HG03442 (cell line): Measurements from ENCODE around the gene SLC18B1.

ENCODE experiments used
- ATAC-seq: cut with Tn5 transposase; IDR thresholded peaks from one replicate; pipeline ENCODE4 v1.9.1; 2021; ENCODE audit warnings: mild to moderate bottlenecking, moderate library complexity; ENCODE audit not compliant: unreplicated experiment

Gene SLC18B1

DNA sequence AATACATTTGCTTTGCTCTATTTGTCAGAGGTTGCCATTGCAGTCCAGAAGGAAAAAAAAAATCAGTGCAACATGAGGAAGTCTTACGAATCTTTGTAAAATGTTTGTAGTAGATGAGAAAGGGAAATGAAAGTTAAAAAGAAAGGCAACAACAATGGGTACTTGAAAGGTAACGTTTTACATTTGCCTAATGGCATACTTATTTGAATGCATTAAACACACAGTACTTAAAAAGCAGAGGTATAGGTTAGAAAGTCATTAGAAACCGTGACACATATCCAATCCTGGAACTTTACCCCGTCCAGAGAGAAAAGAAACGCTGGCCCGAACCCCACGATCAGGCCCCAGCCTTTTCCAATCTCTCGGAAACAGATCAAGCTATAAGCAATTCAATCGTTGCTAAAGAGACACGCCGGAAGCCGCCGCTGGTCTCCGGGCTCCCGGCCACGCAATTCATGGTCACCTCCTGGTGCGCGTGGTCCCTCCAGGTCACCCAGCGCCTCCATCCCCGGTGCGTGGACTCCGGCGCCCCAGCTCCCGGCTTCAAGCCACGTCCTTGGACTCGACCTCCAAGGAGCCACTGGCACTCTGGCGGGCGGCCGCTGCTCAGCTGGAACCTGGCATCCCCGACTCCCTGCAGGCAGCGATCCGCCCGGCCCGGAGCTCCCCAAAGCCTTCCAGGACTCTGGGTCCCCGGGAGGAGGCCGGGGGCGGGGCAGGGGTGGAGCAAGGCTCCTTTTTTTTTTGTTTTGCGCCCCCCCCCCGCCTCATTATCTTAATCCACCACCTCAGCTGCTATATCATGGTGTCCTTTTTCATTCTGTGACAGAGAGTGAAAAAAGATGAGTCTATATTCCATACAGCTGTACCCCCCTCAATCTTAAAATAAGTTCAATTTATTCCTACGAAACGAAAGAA, at the start of gene SLC18B1:
SLC18B1 (minus strand) TSS at position 687 of the 918 bp plus-strand sequence; CDS start at position 506, 181 bp downstream.
- peak; percentile 50 for ATAC-seq

DNA sequence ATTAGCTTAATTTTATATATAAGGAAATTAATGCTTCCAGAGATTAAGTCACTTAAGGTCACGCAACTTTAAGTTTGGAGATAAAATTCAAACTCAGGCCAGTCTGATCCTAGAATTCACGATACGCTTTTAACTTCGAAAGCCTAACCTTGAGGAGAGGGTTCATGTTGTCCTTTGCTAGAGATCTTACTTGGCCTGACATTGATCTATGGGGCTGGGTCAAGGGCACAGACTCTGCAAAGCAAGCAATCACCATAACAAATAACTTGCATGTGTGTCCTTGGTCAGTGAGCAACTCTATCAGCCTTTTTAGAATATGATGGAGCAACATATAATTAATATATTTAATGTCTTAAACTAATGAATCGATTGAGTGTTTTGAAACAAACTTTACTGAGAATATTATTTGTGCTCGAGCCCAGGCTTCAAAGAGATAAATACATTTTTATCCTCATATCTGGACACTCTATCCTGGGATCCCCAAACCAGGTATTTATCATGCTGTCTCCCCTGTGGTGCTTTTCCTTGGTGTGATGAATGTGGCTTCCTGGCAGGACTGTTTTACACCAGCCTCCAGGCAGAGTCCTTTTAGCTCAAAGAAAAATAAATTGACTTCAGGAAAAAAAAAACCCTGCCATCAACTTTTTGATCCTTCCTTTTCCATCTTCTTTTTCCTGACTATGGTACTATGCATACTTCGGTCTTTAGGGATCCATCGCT, 45.0 kb upstream of the SLC18B1 start:
- no peak for ATAC-seq

DNA sequence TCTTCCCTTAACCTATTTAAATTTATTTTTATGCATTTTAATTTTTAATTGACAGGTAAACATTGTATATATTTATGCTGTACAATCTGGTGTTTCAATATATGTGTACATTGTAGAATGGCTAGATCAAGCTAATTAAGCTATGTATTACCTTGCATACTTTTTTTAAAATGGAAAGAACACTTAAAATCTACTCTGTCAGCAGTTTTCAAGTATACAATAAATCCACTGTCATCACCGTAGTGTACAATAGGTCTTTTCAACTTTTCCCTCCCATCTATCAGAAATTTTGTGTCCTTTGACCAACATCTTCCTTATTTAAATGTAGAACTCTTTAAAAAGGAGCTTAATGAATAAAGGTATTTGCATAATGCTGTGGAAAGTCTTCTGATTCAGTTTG, 43.5 kb upstream of the SLC18B1 start:
- ATAC-seq: no peak

DNA sequence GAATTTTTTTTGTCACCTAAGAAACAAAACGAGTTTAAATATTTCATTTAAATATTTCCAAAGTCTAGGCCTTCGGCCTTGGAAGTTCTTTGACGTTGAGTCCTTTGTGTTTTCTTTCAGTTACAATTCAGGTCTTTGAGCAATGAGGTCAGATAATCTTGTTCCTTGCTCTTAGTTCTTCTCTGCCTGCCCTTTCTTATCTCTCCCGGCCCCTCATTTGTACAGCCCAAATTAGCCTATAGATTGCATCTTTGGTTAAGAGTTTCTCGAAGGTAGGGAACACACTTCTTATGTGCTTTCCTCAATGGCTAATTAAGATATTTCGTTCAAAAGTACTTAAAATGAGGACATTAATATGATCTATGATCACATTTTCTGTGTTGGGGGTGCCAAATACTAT, 34.5 kb upstream of the SLC18B1 start:
- ATAC-seq: no peak

DNA sequence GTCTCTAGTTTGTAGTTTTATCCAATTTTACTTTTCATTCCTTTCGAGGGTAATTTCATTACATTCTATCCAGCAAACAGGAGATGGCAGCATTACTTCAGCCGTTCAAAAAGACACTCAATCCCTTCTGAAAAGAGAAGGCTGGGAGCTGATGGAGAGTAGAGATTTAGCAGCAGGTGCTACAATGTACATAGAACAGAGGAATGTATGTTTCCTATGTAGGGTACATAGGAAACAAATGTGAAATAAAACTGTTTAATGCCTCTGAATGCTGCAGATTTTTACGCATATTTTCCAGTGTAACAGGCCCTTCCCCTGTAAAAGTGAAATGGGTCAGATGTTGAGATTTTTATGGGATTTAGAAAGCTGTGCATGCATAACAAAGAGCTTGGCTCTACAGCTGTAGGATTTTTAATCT, 31.9 kb upstream of the SLC18B1 start:
- ATAC-seq: no peak

DNA sequence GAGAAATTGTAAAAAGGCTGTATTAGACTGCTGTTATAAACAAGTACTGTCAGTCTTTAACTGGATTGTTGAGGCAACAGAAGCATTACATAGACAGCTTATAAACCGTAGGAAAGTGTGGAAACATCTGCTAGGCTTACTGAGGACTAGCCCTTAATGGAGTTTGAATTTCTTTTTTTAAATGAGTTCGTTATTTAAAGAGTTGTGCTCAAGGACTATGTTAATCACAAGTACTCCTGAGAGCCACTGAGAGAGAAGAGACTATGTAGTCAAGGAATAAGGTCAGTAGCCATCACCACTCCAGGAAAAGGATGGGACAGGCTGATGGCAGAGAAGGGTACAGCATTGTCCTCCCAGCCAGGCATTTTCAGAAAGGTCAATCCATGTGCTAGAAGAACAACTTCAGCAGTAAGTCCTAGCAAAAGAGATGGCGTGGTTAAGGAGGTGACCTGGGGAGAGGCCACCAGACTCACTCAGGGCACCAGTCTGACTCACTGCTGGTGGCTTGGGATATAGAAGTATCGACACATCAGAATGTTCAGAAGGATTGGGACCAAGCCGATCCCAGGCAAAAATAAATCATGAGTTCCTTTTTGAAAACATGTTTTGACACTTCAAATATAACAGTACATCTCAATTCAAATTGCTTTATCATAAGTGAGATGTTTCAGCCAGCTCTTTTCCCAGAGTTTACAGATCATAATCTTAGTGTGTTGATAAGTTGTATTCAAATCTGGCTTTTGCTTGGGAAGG, 22.4 kb upstream of the SLC18B1 start:
- no peak for ATAC-seq

DNA sequence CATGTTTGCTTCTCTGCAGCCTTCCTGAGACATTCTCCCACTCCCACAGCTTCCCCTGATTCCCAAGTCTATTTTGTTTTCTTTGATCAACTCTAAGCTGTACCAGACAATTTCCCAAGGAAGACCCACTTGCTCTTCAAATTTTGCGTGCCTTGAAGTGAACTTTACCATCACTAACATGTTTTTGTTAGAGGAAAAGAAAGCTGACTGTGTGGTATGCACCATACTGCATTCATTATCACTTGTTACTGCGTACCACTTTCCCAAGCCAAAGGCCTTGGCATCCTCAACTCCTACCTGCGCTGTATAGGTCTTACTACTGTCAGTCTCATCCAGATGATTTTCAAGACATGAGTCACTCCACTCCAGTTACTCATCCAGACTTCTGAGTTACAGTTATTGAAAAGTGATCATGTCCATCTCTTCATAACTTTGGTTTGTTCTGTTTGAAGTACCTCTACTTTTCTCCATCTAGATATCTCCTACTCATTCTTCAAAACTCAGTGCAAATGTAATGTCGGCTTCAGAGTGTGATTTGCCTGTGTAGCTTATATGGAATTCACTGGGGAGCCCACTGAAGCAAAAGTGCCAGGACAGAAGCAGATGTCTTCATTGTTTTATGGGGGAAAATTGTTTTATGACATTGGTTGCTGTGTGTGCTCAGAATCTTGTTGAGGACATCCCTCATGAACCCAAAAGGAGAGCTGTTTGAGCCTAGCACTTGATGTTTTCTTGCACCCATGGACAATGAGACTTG, 21.1 kb upstream of the SLC18B1 start:
- ATAC-seq: no peak

DNA sequence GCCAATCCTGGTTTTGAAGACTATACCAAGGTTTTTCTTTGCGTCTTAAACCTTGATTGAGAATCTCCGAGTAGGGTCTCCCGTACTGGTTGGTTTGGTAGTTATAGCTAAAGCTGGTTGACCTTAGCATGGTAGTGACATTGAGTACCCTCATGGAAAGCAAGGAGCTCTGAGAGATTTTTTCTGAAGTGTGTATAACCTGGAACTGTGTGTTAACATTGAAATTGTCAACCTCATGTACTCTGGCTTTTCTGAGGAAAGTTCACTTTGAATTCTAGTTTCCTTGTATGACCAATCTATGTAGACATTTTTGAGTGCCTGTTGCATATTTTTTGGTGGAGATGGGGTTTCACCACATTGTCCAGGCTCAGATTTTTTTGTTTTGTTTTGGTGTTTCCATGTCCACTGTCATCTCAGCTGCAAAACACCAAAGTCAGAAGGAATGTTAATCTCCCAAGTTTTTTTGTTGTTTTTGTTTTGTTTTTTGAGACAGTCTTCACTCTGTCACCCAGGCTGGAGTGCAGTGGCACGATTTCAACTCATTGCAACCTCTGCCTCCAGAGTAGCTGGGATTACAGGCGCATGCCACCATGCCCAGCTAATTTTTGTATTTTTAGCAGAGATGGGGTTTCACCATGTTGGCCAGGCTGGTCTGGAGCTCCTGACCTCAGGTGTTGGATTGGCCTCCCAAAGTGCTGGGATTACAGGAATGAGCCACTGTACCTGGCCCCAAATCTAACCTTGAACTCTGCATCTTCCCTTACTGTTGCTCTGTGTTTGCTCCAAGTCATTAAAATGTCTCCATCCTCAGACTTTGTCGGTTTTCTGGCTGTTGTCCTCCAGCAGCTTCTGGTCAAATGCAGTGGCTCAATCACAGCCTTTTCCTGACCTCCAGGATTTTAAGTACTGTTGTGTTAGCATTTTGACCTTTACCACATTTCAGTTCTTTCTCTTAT, 20.2 kb upstream of the SLC18B1 start:
- no peak for ATAC-seq

DNA sequence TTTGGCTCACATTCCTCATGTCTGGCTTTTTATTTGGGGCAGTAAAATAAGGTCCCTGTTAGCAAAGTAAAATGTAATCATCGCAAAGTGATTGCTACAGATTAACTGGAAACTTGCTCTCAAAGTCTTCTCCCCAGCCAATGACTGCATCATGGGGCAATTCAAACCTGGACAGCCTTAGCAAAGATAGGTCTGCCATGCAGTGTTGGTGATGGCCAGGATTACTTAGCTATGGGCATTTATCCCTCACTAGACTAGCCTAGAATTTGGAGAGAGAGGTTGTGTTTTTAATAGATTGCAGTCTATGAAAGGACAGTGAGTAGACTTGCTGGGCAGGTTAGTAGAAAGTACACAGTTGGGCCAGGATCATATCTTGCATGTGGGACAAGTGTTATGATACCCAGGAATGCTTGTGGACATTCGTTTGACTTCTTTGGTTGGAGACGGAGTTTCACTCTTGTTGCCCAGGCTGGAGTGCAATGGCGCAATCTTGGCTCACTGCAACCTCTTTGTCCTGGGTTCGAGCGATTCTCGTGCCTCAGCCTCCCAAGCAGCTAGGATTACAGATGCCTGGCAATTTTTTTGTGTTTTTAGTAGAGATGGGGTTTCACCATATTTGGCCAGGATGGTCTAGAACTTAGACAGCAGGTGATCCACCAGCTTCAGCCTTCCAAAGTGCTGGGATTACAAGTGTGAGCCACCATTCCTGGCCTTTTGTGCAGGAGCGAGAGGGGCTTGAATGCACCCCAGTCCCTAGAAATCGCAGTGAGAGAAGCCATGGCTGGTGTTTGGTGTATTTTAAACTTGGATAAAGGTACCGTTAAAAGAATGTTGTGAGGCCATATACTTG, 19.3 kb upstream of the SLC18B1 start:
- ATAC-seq: no peak

DNA sequence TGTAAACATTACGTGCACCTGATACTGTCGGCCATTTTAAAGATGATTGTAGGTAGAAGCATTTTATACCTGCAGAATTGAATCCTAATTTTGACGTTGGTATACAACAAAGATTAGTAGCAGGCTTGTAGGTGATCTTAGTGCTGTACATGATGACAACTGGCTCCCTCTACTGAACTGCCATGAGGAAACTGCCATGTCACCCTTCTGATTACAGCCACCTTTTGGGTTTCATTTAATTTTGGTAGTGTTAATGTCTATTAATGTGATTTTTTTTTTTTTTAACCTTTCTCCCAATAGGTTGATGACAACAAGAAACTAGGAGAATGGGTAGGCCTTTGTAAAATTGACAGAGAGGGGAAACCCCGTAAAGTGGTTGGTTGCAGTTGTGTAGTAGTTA, 18.2 kb upstream of the SLC18B1 start:
- ATAC-seq: no peak

DNA sequence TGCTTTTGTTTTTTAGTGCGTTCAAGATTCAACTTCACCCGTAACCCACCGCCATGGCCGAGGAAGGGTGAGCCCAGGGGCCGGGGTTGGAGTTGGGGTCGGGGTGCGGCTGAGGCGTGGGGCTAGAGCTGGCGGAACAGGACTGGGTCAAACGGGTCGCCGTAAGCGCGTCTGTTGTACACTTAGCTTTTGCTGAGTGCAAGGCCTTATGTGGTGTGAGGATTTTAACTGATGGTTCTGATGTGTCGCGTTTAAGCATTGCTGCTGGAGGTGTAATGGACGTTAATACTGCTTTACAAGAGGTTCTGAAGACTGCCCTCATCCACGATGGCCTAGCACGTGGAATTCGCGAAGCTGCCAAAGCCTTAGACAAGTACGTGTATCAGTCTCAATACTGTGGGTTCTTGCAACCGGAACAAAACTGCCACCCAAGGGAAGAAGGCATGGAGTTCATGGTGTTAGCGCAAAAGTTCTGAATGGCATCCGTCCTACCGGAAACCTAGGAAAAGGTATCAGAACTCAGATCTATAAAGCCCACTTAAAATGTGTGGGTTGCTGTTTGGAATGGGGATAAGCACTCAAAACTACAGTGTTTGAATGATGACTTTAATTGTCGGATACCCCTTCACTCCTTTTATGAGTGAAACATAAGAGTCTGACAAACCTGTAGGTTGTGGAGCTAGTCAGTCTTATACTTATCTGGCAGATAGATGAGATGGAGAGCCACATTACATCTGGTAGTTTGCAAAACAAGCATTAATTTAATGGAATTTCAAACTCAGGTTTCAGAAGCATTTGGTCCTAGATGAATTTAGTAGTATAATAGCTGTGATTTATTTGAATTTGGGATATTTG, 16.5 kb upstream of the SLC18B1 start:
- peak; percentile 1 for ATAC-seq

DNA sequence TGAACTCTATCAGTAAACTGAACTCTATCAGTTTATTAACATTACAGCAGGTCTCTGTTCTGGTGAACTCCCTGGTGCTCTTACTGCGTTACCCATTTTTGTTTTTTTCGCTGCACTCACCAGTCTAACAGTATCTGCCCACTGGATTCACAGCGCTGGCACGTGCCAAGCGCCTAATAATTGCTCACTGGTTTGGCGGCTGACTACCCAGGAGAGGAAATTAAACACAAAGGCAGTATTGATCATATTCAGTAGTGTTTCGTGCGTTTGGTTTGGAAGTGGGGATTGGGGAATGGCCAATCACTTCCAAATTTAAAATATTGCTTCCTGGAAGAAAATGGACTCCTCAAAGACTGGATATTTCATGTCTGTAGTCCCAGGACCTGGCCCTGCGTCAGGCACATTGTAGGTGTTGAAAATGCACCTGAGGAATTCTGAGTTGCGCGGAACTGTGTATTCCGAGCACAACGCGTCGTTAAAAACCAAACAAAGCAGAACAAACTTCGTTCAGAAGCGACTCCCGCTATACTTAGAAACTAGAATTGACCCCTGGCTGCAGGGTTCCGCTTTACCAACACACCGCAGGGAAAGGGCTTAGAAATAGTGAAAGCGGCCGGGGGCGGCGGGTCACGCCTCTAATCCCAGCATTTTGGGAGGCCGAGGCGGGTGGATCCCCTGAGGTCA, 14.9 kb upstream of the SLC18B1 start:
- peak; percentile 32 for ATAC-seq

DNA sequence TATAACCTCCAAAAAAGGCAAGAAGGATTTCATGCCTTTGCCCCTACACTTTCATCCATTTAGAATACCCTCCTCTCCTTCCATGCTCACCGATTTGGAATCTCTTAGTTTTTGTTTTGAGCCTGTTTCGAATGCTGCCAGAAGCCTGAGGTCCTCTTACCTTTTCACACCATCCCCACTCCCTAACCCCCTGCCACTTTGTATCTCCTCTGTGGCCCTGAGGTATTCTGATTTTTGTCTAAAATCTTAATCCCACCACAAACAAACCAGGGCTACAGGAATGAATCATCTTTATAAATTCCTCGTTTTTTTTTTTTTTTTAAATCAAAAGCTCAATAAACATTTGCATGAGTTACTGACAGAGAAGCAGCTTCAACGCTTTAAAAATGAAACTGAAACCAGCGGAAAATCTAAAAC, 14.3 kb upstream of the SLC18B1 start:
- peak; percentile 8 for ATAC-seq

DNA sequence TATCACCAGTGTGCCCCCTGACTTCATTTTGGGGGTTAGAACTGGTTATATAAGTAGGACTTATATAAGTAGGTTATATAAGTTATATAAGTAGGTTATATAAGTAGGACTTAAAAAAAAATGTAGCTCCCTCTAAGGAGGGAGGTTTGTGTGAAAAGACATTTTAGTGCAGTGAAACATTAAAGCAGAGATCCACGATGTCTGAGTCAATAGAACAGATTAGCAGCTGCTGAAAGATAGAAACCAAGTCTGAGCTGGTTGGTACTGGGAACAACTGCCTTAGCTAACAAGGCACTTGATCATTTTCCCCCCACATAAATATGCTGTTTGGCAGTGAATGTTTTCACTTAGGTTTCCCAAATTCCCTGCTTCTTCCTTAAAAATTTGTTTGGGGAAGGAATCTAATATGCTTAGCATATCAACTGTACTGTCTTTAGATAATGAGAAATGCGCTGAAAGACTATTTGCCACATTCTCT, 13.9 kb upstream of the SLC18B1 start:
- ATAC-seq: no peak

DNA sequence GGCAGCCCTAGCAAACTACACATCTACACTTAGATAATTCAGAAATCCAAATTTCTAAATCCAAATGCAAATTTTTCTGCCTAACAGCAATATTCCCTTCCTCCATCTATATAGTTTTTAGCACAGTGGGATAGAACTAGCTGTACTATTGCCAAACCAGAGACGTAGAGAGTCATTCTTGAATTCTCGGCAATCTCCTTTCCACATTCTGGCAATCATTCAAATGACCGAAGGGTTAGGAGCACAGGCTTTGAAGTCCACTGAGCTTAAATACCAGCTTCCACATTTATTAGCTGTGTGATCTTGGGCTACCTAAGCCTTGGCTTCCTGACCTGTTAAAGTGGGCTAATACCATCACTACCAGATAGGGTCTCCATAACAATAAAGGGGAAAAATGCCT, 12.8 kb upstream of the SLC18B1 start:
- ATAC-seq: no peak

DNA sequence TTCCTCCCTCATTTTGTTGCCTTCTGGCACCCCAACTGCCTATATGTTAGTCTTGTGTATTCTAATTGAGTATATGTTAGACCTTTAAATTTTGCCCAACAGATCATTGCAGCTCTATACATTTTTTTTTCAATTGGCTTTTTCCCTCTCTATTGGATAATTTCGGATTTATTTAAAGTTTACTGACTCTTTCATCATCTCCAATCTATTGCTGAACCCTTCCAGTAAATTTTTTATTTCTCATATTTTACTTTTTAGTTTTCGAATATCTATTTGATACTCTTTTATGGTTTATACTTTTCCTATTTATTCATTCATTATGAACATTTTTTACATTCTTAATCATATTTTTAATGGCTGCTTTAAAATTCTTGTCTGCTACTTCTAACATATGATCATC, 7.1 kb upstream of the SLC18B1 start:
- no peak for ATAC-seq

DNA sequence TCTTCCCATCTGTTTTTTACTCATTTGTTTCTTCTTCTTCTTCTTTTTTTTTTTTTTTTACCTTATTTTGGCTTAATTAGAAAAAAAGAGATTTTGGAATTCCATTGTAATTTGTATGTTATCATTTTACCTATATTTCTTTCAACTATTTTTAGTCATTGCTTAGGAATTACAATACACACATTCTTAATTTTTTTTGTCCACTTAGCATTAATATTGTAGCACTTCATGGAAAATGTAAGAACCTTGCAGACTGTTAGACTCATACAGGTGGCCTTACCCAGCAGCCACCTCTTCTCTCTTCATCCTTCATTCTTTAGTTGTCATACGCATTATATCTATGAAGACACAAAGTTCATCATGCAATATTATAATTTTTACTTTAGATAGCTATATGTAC, 5.8 kb upstream of the SLC18B1 start:
- ATAC-seq: no peak
